Measurements from ENCODE around the gene LRRC32. TPM values are rescaled to one million over a fixed set of nuclear protein-coding genes. Genes with fewer than 3 reads are reported as not detected.

The LRRC32 gene
- 1 to 10 TPM; 4.6 to 5.8 (median 4.6) TPM for total RNA-seq

GRCh38 chr11:76670485-76671236 lies at the start of gene LRRC32:
TSS of gene LRRC32 (minus strand) at chr11:76670747. CDS start at chr11:76665954, 4,793 bp downstream.
- DNase-seq (peak; percentile 23), ATAC-seq (peak; percentile 17 to 25)
- H3K9me3 Mint-ChIP-seq, result no peaks in the 10 kb centered on the region
- peaks cover 33% of the 10 kb centered on the region for H3K4me1 Mint-ChIP-seq (ENCODE audit: low read depth)
- no peaks in the 10 kb centered on the region for H3K36me3 Mint-ChIP-seq (ENCODE audit: insufficient read depth)
- peak within 1 kb of the TSS; percentile 77 for H3K4me3 Mint-ChIP-seq
- H3K27me3 Mint-ChIP-seq (ENCODE audit: low read depth), result peaks cover 23% of the 10 kb centered on the region

- Mint-ChIP-seq H3K4me1 (ENCODE audit: low read depth) (peaks cover 6% of the 10 kb centered on the region), H3K9me3 (no peaks in the 10 kb centered on the region)
- no peak for ATAC-seq
Observed at GRCh38 chr11:76719686-76720085, 49.1 kb upstream of the LRRC32 start.

GRCh38 chr11:76719281-76719680 lies 48.7 kb upstream of the LRRC32 start:
- H3K36me3 Mint-ChIP-seq (ENCODE audit: insufficient read depth), result no peaks in the 10 kb centered on the region
- no peaks in the 10 kb centered on the region for H3K9me3 Mint-ChIP-seq
- DNase-seq, result no peak
- ATAC-seq, result no peak
- peaks cover 19% of the 10 kb centered on the region for H3K27me3 Mint-ChIP-seq (ENCODE audit: low read depth)
- H3K4me3 Mint-ChIP-seq, result no peak overlapping the region
- H3K4me1 Mint-ChIP-seq (ENCODE audit: low read depth), result peaks cover 6% of the 10 kb centered on the region

More at GRCh38 chr11:76719686-76720085, 49.1 kb upstream of the LRRC32 start:
- no peak for DNase-seq
- Mint-ChIP-seq H3K36me3 (ENCODE audit: insufficient read depth) (no peaks in the 10 kb centered on the region), H3K27me3 (ENCODE audit: low read depth) (peaks cover 19% of the 10 kb centered on the region), H3K4me3 (no peak overlapping the region)

- DNase-seq (no peak), ATAC-seq (no peak)
- Mint-ChIP-seq H3K4me3 (no peak overlapping the region), H3K36me3 (ENCODE audit: insufficient read depth) (no peaks in the 10 kb centered on the region), H3K9me3 (no peaks in the 10 kb centered on the region), H3K27me3 (ENCODE audit: low read depth) (peaks cover 10% of the 10 kb centered on the region), H3K4me1 (ENCODE audit: low read depth) (peaks cover 6% of the 10 kb centered on the region)
Observed at GRCh38 chr11:76717816-76718215, 47.3 kb upstream of the LRRC32 start.

- Mint-ChIP-seq H3K27me3 (ENCODE audit: low read depth) (peaks cover 6% of the 10 kb centered on the region), H3K4me1 (ENCODE audit: low read depth) (peaks cover 4% of the 10 kb centered on the region), H3K4me3 (no peak overlapping the region), H3K36me3 (ENCODE audit: insufficient read depth) (no peaks in the 10 kb centered on the region), H3K9me3 (no peaks in the 10 kb centered on the region)
- ATAC-seq, result no peak
- DNase-seq, result no peak
Observed at GRCh38 chr11:76717369-76717768, 46.8 kb upstream of the LRRC32 start.

- Mint-ChIP-seq H3K4me3 (no peak overlapping the region), H3K27me3 (ENCODE audit: low read depth) (no peaks in the 10 kb centered on the region), H3K36me3 (ENCODE audit: insufficient read depth) (no peaks in the 10 kb centered on the region), H3K9me3 (no peaks in the 10 kb centered on the region), H3K4me1 (ENCODE audit: low read depth) (no peaks in the 10 kb centered on the region)
- no peak for ATAC-seq
- DNase-seq, result no peak
Observed at GRCh38 chr11:76716268-76716667, 45.7 kb upstream of the LRRC32 start.

- Mint-ChIP-seq H3K27me3 (ENCODE audit: low read depth) (no peaks in the 10 kb centered on the region), H3K4me3 (no peak overlapping the region), H3K4me1 (ENCODE audit: low read depth) (no peaks in the 10 kb centered on the region), H3K36me3 (ENCODE audit: insufficient read depth) (no peaks in the 10 kb centered on the region), H3K9me3 (no peaks in the 10 kb centered on the region)
- ATAC-seq (no peak), DNase-seq (no peak)
Observed at GRCh38 chr11:76714493-76714892, 43.9 kb upstream of the LRRC32 start.

GRCh38 chr11:76713499-76713898 lies 43.0 kb upstream of the LRRC32 start:
- Mint-ChIP-seq H3K4me1 (ENCODE audit: low read depth) (no peaks in the 10 kb centered on the region), H3K4me3 (no peak overlapping the region), H3K27me3 (ENCODE audit: low read depth) (no peaks in the 10 kb centered on the region), H3K36me3 (ENCODE audit: insufficient read depth) (no peaks in the 10 kb centered on the region), H3K9me3 (no peaks in the 10 kb centered on the region)
- ATAC-seq (no peak), DNase-seq (no peak)

GRCh38 chr11:76712125-76712524 lies 41.6 kb upstream of the LRRC32 start:
- DNase-seq, result no peak
- Mint-ChIP-seq H3K36me3 (ENCODE audit: insufficient read depth) (no peaks in the 10 kb centered on the region), H3K27me3 (ENCODE audit: low read depth) (no peaks in the 10 kb centered on the region), H3K4me1 (ENCODE audit: low read depth) (no peaks in the 10 kb centered on the region), H3K9me3 (no peaks in the 10 kb centered on the region), H3K4me3 (no peak overlapping the region)
- ATAC-seq, result no peak

- Mint-ChIP-seq H3K4me1 (ENCODE audit: low read depth) (no peaks in the 10 kb centered on the region), H3K9me3 (no peaks in the 10 kb centered on the region), H3K4me3 (no peak overlapping the region), H3K27me3 (ENCODE audit: low read depth) (no peaks in the 10 kb centered on the region), H3K36me3 (ENCODE audit: insufficient read depth) (no peaks in the 10 kb centered on the region)
- DNase-seq (no peak), ATAC-seq (no peak)
Observed at GRCh38 chr11:76709756-76710155, 39.2 kb upstream of the LRRC32 start.

- DNase-seq (no peak), ATAC-seq (no peak)
- Mint-ChIP-seq H3K9me3 (peaks cover 4% of the 10 kb centered on the region), H3K36me3 (ENCODE audit: insufficient read depth) (no peaks in the 10 kb centered on the region), H3K4me3 (no peak overlapping the region), H3K27me3 (ENCODE audit: low read depth) (no peaks in the 10 kb centered on the region), H3K4me1 (ENCODE audit: low read depth) (no peaks in the 10 kb centered on the region)
Observed at GRCh38 chr11:76708972-76709660, 38.6 kb upstream of the LRRC32 start.

- Mint-ChIP-seq H3K4me1 (ENCODE audit: low read depth) (no peaks in the 10 kb centered on the region), H3K27me3 (ENCODE audit: low read depth) (no peaks in the 10 kb centered on the region), H3K9me3 (peaks cover 4% of the 10 kb centered on the region), H3K36me3 (ENCODE audit: insufficient read depth) (no peaks in the 10 kb centered on the region), H3K4me3 (no peak overlapping the region)
- ATAC-seq (no peak), DNase-seq (no peak)
Observed at GRCh38 chr11:76707293-76707825, 36.8 kb upstream of the LRRC32 start.

GRCh38 chr11:76706667-76707066 lies 36.1 kb upstream of the LRRC32 start:
- Mint-ChIP-seq H3K4me1 (ENCODE audit: low read depth) (no peaks in the 10 kb centered on the region), H3K36me3 (ENCODE audit: insufficient read depth) (no peaks in the 10 kb centered on the region), H3K4me3 (no peak overlapping the region), H3K9me3 (peaks cover 4% of the 10 kb centered on the region), H3K27me3 (ENCODE audit: low read depth) (no peaks in the 10 kb centered on the region)
- no peak for DNase-seq
- ATAC-seq, result no peak

- Mint-ChIP-seq H3K9me3 (peaks cover 4% of the 10 kb centered on the region), H3K36me3 (ENCODE audit: insufficient read depth) (no peaks in the 10 kb centered on the region), H3K27me3 (ENCODE audit: low read depth) (no peaks in the 10 kb centered on the region), H3K4me3 (no peak overlapping the region), H3K4me1 (ENCODE audit: low read depth) (no peaks in the 10 kb centered on the region)
- no peak for DNase-seq
- ATAC-seq, result no peak
Observed at GRCh38 chr11:76705826-76706225, 35.3 kb upstream of the LRRC32 start.
